Neural cell (in vitro differentiated cells): ENCODE measurements around the gene EREG. TPM values are rescaled to one million over a fixed set of nuclear protein-coding genes. Genes with fewer than 3 reads are reported as not detected.
"Not testable (repeated sequence)": the region's sequence is repeated elsewhere in the genome, so short reads cannot be mapped to it uniquely, and the experiment has no call there.

Experiments
- H2AFZ ChIP-seq: fragments of 200-600, 300-800 bp; sonication (generic), shearing (Covaris generic); 2 replicates; pipeline ENCODE4 v1.6.0; 2014; ENCODE audit warnings: low read depth, mild to moderate bottlenecking, antibody characterized with exemption, low read length, moderate library complexity
- H3F3A ChIP-seq: fragments of 200-600 bp; shearing (Covaris generic); 2 replicates; pipeline ENCODE4 v1.6.1; 2016; ENCODE audit warnings: mild to moderate bottlenecking, moderate library complexity, mixed read lengths, antibody characterized with exemption, low read length; ENCODE audit not compliant: insufficient read depth, poor library complexity, severe bottlenecking
- H3K27ac ChIP-seq: fragments of 200-600, 300-800 bp; sonication (generic), shearing (Covaris generic); 2 replicates; pipeline ENCODE4 v1.5.1; 2014; ENCODE audit warnings: mild to moderate bottlenecking, low read length, moderate library complexity
- H3K27me3 ChIP-seq: fragments of 300-800, 200-600 bp; sonication (generic), shearing (Covaris generic); 2 replicates; pipeline ENCODE4 v1.6.0; 2014; ENCODE audit warnings: mild to moderate bottlenecking, low read depth, low read length, moderate library complexity; ENCODE audit not compliant: insufficient read depth
- H3K36me3 ChIP-seq: fragments of 300-800, 200-600 bp; sonication (generic), shearing (Covaris generic); 2 replicates; pipeline ENCODE4 v1.5.1; 2014; ENCODE audit warnings: mild to moderate bottlenecking, antibody characterized with exemption, low read length, moderate library complexity; ENCODE audit not compliant: insufficient read depth
- H3K4me2 ChIP-seq: fragments of 300-800, 200-600 bp; sonication (generic), shearing (Covaris generic); 2 replicates; pipeline ENCODE4 v1.6.0; 2014; ENCODE audit warnings: mild to moderate bottlenecking, low read length
- H3K4me3 ChIP-seq: fragments of 300-800, 200-600 bp; sonication (generic), shearing (Covaris generic); 2 replicates; pipeline ENCODE4 v1.5.1; 2014; ENCODE audit warnings: mild to moderate bottlenecking, low read length, moderate library complexity
- H3K79me2 ChIP-seq: fragments of 200-600 bp; shearing (Covaris generic); replicated peaks from 2 replicates; pipeline ENCODE4 v1.6.0; 2014; ENCODE audit warnings: mild to moderate bottlenecking, low read length, moderate library complexity; ENCODE audit not compliant: insufficient read depth
- H3K9ac ChIP-seq: fragments of 300-800, 200-600 bp; sonication (generic), shearing (Covaris generic); 2 replicates; pipeline ENCODE4 v1.6.1; 2016; ENCODE audit warnings: mild to moderate bottlenecking, low read length, mixed read lengths
- H3K9me2 ChIP-seq: fragments of 200-600 bp; shearing (Covaris generic); 2 replicates; pipeline ENCODE4 v1.6.1; 2016; ENCODE audit warnings: mild to moderate bottlenecking, low read length, mixed read lengths; ENCODE audit not compliant: insufficient read depth
- H3K9me3 ChIP-seq: fragments of 200-600, 300-800 bp; sonication (generic), shearing (Covaris generic); 2 replicates; pipeline ENCODE4 v1.6.1; 2016; ENCODE audit warnings: mild to moderate bottlenecking, mixed run types, low read length, moderate library complexity, mixed read lengths
- H4K20me1 ChIP-seq: fragments of 200-600 bp; shearing (Covaris generic); 2 replicates; pipeline ENCODE4 v1.6.1; 2016; ENCODE audit warnings: mild to moderate bottlenecking, mixed run types; ENCODE audit not compliant: insufficient read depth
- EP300 ChIP-seq: fragments of 450-650 bp; conservative IDR thresholded peaks from 2 replicates; pipeline ENCODE4 v1.6.1; 2014; ENCODE audit warnings: antibody characterized with exemption, mild to moderate bottlenecking, moderate library complexity; ENCODE audit not compliant: poor library complexity, severe bottlenecking
- EZH2 ChIP-seq: fragments of 200-600, 300-800 bp; shearing (Covaris generic), sonication (generic); IDR thresholded peaks from 2 replicates; pipeline ENCODE4 v1.6.1; 2014; ENCODE audit warnings: antibody characterized with exemption, low read length, borderline replicate concordance, mild to moderate bottlenecking; ENCODE audit not compliant: insufficient read depth, poor library complexity, severe bottlenecking
- MXI1 ChIP-seq: fragments of 450-650 bp; conservative IDR thresholded peaks from 2 replicates; pipeline ENCODE4 v1.6.1; 2014; ENCODE audit warnings: antibody characterized with exemption, mild to moderate bottlenecking; ENCODE audit not compliant: poor library complexity, severe bottlenecking
- POLR2AphosphoS5 ChIP-seq: IDR thresholded peaks from 2 replicates; pipeline ENCODE4 v1.6.1; 2012
- RAD21 ChIP-seq: fragments of 450-650 bp; conservative IDR thresholded peaks from 2 replicates; pipeline ENCODE4 v1.6.1; 2014; ENCODE audit warnings: antibody characterized with exemption, mild to moderate bottlenecking, moderate library complexity
- SMC3 ChIP-seq: fragments of 450-650 bp; conservative IDR thresholded peaks from 2 replicates; pipeline ENCODE4 v1.6.1; 2014; ENCODE audit warnings: antibody characterized with exemption, mild to moderate bottlenecking, moderate library complexity; ENCODE audit not compliant: poor library complexity
- TAF1 ChIP-seq: IDR thresholded peaks from 2 replicates; pipeline ENCODE4 v1.6.1; 2012; ENCODE audit warnings: low read depth
- polyA plus RNA-seq: library from polyadenylated mRNA; depleted of rRNA; stranded (reverse); fragments of >200 nt; gene quantifications from 2 replicates; pipeline ENCODE4 v1.2.3, GENCODE V29; 2014
- TF ChIP-seq, protein P1 (sequence below): IDR thresholded peaks from 2 replicates; pipeline ENCODE4 v1.6.1; 2012; ENCODE audit warnings: borderline replicate concordance
- TF ChIP-seq, protein P2 (sequence below): fragments of 450-650 bp; IDR thresholded peaks from 2 replicates; pipeline ENCODE4 v1.5.1; 2014; ENCODE audit warnings: antibody characterized with exemption, mild to moderate bottlenecking, moderate library complexity; ENCODE audit not compliant: poor library complexity, severe bottlenecking

The EREG gene
- polyA plus RNA-seq, 1 donor from 2014 or later = not detected

DNA sequence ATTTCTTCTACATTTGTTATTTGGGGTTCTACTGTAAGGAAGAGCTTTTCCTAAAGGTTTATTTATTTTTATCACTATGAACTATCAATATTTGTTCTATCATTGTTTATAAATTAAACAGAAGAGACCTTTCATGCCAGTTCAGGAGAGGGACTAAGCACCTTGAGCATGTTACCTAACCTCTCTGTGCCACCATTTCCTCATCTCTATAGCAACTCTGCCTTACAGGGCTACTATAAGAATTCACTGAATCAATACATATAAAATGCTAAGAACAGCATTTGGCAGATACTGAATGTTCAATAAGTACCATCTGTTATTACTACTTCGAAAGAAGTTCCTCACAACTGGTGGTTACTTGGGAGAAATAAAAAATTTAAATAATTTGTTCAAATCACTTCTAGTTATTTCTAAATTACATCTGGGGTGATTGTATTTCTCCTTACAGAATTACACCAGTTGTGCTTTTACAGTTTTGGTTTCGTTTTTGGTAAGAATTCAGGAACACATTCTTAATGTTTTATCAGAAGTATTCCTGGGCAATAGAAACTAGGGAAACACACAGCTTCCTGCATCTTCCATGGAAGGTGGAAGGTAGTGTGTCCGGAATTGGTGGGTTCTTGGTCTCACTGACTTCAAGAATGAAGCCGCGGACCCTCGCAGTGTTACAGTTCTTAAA lies 32.9 kb downstream of the EREG start:
- Histone ChIP-seq H2AFZ (no peak overlapping the region), H3K79me2 (no peaks in the 10 kb centered on the region), H3K4me3 (no peak overlapping the region), H3K9ac (no peak overlapping the region), H3K9me3 (no peaks in the 10 kb centered on the region), H3K9me2 (no peaks in the 10 kb centered on the region), H3K27me3 (no peaks in the 10 kb centered on the region), H4K20me1 (no peaks in the 10 kb centered on the region), H3K27ac (no peak overlapping the region), H3F3A (no peaks in the 10 kb centered on the region), H3K36me3 (no peaks in the 10 kb centered on the region), H3K4me2 (no peak overlapping the region)
- no peak for TF ChIP-seq RAD21
- no peak for TF ChIP-seq TAF1
- TF ChIP-seq SMC3 = no peak
- no peak for TF ChIP-seq EP300
- TF ChIP-seq MXI1 = no peak
- no peak for TF ChIP-seq POLR2AphosphoS5
- no peak for TF ChIP-seq EZH2
- TF ChIP-seq, protein P1, sequence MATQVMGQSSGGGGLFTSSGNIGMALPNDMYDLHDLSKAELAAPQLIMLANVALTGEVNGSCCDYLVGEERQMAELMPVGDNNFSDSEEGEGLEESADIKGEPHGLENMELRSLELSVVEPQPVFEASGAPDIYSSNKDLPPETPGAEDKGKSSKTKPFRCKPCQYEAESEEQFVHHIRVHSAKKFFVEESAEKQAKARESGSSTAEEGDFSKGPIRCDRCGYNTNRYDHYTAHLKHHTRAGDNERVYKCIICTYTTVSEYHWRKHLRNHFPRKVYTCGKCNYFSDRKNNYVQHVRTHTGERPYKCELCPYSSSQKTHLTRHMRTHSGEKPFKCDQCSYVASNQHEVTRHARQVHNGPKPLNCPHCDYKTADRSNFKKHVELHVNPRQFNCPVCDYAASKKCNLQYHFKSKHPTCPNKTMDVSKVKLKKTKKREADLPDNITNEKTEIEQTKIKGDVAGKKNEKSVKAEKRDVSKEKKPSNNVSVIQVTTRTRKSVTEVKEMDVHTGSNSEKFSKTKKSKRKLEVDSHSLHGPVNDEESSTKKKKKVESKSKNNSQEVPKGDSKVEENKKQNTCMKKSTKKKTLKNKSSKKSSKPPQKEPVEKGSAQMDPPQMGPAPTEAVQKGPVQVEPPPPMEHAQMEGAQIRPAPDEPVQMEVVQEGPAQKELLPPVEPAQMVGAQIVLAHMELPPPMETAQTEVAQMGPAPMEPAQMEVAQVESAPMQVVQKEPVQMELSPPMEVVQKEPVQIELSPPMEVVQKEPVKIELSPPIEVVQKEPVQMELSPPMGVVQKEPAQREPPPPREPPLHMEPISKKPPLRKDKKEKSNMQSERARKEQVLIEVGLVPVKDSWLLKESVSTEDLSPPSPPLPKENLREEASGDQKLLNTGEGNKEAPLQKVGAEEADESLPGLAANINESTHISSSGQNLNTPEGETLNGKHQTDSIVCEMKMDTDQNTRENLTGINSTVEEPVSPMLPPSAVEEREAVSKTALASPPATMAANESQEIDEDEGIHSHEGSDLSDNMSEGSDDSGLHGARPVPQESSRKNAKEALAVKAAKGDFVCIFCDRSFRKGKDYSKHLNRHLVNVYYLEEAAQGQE = no peak
- TF ChIP-seq, protein P2, sequence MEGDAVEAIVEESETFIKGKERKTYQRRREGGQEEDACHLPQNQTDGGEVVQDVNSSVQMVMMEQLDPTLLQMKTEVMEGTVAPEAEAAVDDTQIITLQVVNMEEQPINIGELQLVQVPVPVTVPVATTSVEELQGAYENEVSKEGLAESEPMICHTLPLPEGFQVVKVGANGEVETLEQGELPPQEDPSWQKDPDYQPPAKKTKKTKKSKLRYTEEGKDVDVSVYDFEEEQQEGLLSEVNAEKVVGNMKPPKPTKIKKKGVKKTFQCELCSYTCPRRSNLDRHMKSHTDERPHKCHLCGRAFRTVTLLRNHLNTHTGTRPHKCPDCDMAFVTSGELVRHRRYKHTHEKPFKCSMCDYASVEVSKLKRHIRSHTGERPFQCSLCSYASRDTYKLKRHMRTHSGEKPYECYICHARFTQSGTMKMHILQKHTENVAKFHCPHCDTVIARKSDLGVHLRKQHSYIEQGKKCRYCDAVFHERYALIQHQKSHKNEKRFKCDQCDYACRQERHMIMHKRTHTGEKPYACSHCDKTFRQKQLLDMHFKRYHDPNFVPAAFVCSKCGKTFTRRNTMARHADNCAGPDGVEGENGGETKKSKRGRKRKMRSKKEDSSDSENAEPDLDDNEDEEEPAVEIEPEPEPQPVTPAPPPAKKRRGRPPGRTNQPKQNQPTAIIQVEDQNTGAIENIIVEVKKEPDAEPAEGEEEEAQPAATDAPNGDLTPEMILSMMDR = no peak

DNA sequence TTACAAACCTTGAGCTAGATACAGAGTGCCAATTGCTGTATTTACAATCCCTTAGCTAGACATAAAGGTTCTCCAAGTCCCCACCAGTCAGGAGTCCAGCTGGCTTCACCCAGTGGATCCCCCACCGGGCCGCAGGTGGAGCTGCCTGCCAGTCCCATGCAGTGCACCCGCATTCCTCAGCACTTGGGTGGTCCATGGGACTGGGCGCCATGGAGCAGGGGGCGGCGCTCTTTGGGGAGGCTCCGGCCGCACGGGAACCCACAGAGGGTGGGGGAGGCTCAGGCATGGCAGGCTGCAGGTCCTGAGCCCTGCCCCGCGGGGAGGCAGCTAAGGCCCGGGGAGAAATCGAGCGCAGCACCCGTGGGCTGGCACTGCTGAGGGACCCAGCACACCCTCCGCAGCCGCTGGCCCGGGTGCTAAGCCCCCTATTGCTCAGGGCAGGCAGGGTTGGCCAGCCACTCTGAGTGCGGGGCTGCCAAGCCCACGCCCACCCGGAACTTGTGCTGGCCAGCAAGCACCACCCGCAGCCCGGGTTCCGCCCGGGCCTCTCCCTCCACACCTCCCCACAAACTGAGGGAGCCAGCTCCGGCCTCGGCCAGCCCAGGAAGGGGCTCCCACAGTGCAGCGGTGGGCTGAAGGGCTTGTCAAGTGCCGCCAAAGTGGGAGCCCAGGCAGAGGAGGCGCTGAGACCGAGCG lies 34.1 kb downstream of the EREG start:
- not testable (repeated sequence) for H3F3A ChIP-seq, H3K4me3 ChIP-seq, H4K20me1 ChIP-seq, H3K27ac ChIP-seq, H3K9ac ChIP-seq, H3K4me2 ChIP-seq, H3K27me3 ChIP-seq, H3K79me2 ChIP-seq, H3K9me3 ChIP-seq, H3K9me2 ChIP-seq, H2AFZ ChIP-seq, H3K36me3 ChIP-seq
